GOT3 (cell line): ENCODE data around the gene PLPPR3.
"Not testable (repeated sequence)": the region's sequence is repeated elsewhere in the genome, so short reads cannot be mapped to it uniquely, and the experiment has no call there.

Experiments
- DNase-seq: peaks from one replicate; lab custom pipeline; 2025; ENCODE audit warnings: mixed read lengths; lab: John Stamatoyannopoulos, UW

Gene PLPPR3

DNA sequence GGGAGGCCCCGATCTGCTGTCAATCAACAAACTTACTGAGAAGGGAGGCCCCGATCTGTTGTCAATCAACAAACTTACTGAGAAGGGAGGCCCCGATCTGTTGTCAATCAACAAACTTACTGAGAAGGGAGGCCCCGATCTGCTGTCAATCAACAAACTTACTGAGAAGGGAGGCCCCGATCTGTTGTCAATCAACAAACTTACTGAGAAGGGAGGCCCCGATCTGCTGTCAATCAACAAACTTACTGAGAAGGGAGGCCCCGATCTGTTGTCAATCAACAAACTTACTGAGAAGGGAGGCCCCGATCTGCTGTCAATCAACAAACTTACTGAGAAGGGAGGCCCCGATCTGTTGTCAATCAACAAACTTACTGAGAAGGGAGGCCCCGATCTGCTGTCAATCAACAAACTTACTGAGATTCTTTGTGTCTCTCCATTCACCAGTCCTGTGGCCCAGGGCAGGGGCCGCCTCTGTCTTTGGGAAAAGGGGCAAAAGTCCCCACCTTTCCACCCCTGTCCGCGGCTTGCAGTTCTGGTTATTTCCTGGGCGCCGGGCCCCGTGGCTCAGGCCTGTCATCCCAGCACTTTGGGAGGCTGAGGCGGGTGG, 32.0 kb upstream of the PLPPR3 start:
- DNase-seq = not testable (repeated sequence)

DNA sequence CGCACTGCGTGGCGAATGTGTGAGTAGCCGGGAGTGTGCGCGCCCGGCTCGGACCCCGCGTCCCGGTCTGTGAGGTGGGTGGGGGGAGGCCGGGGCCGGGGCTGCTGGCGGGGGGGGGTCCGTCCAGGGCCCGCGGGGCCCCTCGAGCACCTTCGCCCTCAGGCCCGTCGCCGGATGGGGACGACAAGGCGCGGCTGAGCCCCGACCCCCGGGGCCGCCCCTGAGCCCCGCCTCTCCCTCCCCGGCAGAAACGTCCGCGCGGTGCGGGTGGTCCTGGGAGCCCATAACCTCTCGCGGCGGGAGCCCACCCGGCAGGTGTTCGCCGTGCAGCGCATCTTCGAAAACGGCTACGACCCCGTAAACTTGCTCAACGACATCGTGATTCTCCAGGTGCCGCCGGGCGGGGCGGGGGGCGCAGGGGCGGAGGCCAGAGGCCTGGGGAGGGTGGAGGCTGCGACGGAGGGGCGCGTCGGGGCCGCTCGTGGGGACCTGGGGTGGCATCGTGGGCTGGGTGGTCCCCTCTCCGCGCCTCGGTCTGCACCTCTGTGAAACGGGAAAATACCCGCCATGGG, 31.3 kb upstream of the PLPPR3 start:
- DNase-seq = no peak

DNA sequence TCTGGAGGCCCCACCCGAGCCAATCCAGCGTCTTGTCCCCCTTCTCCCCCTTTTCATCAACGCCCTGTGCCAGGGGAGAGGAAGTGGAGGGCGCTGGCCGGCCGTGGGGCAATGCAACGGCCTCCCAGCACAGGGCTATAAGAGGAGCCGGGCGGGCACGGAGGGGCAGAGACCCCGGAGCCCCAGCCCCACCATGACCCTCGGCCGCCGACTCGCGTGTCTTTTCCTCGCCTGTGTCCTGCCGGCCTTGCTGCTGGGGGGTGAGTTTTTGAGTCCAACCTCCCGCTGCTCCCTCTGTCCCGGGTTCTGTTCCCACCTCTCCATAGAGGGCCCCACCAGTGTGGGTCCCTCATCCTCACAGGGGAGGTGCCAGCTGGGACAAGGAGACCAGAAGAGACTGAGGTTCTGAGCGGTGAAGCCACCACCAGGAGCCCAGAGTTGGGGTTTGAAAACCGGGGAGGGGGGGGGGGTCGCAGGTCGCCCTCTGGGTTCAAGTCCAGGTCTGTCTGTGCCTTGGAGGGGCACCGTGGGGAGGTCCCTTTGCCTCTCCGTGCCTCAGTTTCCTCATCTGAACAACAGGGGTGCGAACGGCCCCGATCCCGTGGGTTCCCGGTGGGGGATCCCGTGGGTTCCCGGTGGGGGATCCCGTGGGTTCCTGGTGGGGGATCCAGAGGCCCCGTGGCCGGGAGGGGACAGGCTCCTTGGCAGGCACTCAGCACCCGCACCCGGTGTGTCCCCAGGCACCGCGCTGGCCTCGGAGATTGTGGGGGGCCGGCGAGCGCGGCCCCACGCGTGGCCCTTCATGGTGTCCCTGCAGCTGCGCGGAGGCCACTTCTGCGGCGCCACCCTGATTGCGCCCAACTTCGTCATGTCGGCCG, 30.6 kb upstream of the PLPPR3 start, which contains the start of gene ELANE:
Gene ELANE, plus strand, starts transcription at position 168 of the 878 bp plus-strand sequence. Its CDS starts 26 bp downstream, at position 194.
- no peak for DNase-seq

DNA sequence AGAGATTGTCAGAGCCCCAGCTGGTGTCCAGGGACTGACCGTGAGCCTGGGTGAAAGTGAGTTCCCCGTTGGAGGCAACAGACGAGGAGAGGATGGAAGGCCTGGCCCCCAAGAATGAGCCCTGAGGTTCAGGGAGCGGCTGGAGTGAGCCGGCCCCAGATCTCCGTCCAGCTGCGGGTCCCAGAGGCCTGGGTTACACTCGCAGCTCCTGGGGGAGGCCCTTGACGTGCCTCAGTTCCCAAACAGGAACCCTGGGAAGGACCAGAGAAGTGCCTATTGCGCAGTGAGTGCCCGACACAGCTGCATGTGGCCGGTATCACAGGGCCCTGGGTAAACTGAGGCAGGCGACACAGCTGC, 29.2 kb upstream of the PLPPR3 start:
- DNase-seq = no peak

DNA sequence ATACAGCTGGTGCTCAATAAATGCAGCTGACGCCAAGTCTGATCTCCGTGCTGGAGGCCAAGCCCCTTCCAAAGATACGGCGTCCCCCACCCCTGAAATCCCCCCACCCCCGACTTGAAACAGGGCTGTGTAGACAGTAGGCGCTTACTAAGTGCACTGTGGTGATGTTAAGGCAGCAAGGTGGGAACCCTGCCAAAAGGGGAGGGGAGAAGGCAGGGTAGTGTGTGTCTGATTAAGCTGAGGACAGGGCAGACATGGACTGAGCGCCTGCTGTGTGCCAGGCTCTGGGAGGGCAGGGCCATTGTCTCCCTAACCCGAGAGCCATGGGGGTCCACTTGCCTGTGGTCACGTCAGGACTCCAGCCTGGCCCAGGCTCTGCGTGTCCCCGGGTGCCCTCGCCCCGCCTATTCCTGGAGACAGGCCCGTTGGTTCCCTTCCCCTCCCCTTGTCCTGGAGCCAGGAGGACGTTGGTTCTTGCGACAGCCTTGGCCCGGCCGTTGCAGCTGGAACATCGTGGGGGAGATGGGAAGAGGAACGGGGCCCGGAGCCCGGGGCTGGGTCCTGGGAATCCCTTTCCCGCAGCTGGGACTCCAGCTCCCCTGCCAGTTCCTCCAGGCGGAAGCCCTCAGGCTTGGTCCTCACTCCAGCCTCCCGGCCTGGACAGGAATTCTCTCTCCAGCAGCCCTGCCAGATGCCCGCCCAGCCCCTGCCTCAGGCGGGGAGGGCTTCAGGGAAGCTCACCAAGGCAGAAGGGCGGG, 28.6 kb upstream of the PLPPR3 start:
- peak; percentile 43 for DNase-seq

DNA sequence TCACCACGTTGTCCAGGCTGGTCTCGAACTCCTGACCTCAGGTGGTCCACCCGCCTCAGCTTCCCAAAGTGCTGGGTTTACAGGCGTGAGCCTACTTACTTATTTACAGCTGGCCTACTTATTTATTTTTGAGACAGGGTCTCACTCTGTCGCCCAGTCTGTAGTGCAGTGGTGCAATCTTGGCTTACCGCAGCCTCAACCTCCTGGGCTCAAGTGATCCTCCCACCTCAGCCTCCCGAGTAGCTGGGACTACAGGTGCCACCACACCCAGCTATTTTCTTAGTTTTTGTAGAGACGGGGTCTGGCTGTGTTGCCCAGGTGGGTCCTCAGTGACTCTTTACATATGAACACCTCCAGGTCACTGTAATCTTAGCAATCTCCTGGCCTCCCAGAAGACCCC, 27.4 kb upstream of the PLPPR3 start:
- DNase-seq = not testable (repeated sequence)

DNA sequence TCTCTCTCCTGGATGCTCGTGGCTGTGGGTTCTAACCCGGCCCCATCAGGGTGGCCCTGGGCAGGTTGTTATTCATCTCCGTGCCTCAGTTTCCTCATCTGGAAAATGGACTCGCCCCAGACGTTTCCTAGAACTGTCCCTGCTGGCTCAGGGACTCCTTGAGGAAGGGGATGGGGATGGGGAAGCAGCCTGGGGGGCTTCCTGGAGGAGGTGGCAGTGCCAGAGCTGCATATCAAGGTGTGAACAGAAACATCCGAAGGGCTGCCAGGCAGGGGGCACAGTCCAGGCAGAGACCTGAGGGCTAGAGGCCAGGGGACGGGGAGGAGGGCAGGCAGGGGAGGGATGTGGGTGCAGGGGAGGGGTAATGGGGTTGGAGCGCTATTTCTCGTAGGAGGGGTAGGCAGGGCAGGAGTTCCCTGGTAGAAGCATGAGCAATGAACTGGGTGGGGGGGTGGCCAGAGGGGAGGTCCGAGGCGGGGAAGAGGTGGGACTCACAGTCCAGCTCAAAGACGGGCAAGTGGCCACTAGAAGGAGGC, 26.7 kb upstream of the PLPPR3 start:
- DNase-seq = no peak

DNA sequence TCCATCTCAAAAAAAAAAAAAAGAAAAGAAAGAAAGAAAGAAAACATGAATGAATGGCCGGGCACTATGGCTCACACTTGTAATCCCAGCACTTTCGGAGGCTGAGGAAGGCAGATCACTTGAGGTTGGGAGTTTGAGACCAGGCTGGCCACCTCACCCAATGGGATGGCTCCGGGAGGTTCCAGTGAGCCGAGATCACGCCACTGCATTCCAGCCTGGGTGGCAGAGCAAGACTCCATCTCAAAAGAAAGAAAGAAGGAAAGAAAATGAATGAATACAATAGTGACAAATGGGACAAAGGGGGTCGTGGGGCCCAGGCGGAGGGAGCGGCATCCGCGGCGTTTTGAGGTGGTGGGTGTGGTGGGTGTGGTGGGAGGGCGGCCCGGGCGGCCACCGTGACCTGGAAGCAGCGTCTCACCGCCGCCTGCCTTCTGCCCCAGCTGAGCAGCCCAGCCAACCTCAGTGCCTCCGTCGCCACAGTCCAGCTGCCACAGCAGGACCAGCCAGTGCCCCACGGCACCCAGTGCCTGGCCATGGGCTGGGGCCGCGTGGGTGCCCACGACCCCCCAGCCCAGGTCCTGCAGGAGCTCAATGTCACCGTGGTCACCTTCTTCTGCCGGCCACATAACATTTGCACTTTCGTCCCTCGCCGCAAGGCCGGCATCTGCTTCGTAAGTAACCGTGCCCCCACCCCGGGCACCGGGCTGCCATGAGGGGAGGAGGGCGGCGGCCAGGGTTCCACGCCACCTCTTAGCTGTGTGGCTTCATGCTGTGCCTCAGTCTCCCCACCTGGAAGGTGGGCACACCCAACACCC, 24.2 kb upstream of the PLPPR3 start:
- no peak for DNase-seq

DNA sequence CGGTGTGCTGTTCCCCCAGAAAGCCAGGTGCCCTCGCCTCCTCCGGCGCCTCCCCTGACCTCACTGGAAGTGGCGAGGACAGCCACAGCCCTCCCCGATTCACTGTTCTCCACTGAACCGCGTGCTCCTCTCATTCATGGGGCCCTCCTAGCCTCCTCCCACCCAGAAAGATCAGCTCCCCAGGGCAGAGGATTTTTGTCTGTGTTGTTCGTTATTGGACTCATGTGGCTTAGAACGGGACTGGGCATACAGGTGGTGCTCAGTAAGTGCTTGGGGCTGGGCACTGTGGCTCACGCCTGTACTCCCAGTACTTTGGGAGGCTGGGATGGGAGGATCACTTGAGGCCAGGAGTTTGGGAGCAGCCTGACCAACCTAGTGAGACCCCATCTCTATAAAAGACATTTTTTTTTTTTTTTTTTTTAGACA, 22.8 kb upstream of the PLPPR3 start:
- no peak for DNase-seq

DNA sequence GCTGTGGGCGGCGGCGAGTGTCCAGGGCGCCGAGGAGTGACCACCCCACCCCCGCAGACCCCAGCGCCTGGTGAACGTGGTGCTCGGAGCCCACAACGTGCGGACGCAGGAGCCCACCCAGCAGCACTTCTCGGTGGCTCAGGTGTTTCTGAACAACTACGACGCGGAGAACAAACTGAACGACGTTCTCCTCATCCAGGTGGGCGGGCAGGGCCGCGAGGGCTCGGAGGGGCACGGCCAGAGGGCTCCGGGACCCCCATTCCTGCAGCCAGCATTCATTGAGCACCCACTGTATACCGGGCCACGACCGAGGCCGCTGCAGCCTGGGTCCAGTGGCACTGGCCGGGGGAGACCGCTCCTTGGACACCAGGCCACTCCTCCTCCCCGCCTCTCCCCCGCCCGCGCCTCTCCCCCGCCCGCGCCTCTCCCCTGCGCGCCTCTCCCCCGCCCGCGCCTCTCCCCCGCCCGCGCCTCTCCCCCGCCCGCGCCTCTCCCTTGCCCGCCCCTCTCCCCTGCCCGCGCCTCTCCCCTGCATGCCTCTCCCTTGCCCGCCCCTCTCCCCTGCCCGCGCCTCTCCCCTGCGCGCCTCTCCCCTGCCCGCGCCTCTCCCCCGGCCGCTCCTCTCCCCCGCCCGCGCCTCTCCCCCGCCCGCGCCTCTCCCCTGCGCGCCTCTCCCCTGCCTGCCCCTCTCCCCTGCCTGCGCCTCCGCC, 22.2 kb upstream of the PLPPR3 start:
- no peak for DNase-seq

DNA sequence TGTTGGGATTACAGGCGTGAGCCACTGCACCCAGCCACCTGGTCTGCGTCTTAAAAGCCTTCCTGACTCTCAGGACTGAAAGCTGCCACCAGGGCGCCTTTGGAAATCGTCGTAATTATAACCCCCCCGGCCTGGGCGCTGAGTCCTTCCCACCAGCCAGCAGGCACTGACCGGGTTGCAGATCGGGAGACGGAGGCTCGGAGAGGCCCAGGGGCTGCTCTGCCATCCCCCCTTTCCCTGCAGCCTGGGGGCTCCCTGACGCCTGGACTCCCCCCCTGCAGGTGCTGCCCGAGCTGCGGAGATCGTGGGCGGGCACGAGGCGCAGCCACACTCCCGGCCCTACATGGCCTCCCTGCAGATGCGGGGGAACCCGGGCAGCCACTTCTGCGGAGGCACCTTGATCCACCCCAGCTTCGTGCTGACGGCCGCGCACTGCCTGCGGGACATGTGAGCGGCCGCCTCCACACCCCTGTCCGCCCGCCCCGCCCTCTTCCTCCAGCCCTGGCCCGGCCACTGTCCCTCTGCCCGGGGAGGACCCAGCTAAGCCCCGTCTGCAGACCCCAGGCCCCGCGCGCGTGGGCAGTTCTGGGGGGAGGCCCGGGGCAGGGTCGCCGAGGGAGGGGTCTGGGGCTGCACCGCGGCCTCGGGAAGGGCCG, 21.6 kb upstream of the PLPPR3 start:
- DNase-seq = no peak

DNA sequence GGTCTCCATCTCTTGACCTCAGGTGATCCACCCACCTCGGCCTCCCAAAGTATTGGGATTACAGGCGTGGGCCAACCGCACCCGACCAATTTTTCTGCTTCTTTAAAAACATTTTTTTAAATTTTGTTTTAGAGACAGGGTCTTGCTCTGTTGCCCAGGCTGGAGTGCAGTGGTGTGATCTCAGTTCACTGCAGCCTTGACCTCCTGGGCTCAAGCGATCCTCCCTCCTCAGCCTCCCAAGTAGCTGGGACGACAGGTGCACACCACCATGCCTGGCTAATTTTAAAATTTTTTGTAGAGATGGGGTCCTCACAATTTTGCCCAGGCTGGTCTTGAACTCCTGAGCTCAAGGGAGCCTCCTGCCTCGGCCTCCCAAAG, 21.0 kb upstream of the PLPPR3 start:
- not testable (repeated sequence) for DNase-seq

DNA sequence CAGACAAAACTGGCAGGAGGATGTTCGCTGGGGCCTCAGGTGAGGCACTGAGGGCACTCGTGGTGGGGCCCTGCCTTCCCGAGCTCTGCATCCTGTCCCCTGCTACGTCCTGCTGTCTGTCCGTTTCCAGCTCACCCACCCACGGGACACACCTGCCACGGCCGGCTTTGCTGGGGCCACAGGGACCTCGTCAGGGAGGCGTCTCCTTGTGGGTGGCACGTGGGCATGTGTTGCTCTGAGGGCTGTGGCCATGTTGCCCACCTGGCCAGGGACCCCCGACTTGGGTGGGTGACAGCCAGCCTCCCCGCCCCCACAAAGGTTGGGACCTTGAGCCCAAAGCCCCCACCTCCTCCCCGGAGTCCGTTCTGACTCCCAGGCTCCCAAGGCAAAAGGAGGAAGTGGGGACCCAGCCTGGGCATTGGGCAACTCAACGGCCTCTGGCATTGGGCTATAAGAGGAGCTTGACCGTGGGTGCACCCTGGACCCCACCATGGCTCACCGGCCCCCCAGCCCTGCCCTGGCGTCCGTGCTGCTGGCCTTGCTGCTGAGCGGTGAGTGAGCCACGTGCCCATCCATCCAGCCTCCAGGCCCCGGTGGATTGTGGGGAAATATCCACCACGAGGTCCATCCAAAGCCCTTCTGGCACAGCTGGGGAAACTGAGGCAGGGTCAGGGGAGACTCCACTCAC, 18.9 kb upstream of the PLPPR3 start, which contains the start of gene PRTN3:
Gene PRTN3, plus strand, starts transcription at position 481 of the 688 bp plus-strand sequence. Its CDS starts 10 bp downstream, at position 491.
- DNase-seq = no peak

DNA sequence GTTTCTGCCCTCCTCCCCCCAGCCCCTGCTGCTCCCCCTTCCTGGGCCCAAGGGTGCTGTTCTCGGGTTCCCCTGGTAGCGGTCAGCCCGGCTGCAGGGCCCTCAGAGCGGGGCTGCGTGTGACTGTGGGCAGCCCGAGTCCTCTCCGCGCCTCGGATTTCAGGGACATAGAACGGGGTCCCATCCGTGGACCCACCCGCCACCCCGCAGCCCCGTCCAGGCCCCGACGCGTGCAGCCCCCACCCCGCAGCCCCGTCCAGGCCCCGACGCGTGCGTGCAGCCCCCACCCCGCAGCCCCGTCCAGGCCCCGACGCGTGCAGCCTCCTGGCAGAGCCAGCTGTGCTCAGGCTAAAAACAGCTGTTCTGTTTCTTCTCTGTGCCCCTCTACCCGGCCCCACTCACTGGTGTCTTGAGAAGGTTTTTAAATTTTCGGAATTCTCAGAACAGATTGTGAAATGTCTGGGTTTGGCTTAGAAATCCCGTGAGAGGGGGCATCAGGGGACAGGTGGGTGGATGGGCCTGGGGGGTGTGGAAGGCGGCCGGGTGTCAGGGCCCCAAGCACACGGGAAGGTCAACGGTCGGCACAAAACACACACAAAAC, 13.6 kb upstream of the PLPPR3 start:
- DNase-seq = no peak

DNA sequence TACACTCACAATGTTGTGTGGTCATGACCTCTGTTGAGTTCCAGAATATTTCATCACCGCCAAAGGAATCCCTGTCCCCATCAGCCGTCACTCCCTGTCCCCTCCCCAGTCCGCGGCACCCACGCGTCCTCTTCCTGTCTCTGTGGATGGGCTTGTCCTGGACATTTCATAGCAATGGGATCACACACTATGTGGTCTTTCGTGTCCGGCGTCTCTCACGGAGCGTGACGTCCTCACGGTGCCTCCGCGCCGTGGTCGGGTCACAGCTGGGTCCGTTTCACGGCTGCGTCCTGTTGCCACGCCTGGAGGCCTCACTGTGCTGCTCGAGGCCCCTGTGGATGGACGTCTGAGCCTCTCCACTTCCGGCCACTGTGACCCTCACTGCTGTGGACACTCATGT, 12.5 kb upstream of the PLPPR3 start:
- DNase-seq = no peak

DNA sequence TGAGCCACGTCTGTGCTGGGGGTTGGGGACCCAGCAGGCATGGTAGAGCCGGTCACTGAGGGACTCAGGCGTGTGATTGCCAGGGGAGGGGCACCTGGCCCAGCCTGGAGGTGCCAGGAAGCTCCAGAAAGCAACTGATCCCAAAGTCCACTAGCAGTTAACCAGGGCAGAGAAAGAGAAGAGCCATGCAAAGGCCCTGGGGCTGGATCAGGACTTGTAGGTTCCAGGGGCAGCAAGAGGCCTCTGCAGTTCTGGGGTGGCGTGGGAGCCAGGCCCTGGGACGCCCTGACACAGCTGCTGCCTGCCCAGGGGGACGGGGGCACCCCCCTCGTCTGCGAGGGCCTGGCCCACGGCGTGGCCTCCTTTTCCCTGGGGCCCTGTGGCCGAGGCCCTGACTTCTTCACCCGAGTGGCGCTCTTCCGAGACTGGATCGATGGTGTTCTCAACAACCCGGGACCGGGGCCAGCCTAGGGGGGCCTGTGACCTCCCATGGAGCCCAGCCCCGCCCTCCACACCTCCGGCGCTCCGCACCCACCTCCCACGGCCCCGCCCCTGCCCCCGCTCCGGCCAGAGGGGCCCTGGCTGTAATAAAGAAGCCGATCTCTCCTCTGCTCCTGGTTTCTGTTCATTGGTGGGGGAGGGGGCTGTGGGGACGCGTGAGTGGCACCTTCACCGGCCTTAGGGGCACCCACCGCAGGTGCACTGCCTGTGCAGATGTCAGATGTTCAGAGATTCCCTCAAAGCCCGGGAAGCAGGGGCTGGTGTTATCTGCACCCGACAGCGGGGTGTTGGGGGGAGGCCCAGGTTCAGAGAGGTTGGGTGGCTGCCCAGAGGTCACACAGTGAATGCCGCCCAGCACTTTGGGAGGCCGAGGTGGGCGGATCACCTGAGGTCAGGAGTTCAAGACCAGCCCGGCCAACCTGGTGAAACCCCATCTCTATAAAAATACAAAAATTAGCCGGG, 9.9 kb upstream of the PLPPR3 start:
- no peak for DNase-seq

DNA sequence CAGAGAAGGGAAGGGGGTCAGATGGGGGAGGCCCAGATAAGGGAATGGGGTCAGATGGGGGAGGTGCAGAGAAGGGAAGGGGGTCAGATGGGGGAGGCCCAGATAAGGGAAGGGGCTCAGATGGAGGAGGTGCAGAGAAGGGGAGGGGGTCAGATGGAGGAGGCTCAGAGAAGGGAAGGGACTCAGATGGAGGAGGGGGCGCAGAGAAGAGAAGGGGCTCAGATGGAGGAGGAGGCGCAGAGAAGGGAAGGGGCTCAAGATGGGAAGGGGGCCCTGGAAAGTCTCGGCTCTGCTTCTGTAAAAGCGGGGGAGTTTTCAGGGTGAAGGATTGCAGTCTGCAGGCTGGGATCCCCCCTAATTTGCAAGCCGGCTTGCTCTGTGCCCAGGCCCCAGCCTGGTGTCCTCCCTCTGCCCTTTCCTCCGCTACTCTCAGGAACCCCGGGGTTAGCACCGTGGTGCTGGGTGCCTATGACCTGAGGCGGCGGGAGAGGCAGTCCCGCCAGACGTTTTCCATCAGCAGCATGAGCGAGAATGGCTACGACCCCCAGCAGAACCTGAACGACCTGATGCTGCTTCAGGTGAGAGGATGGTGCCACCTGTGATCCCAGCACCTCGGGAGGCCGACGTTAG, 7.5 kb upstream of the PLPPR3 start:
- no peak for DNase-seq
